Glomerular visceral epithelial cell (primary cell): ENCODE results near the gene TOMM20.

Experiments used
- DNase-seq: peaks from one replicate; pipeline ENCODE4 v3.0.0-alpha.2; 2016; ENCODE audit errors: extremely low spot score

The TOMM20 gene

DNA sequence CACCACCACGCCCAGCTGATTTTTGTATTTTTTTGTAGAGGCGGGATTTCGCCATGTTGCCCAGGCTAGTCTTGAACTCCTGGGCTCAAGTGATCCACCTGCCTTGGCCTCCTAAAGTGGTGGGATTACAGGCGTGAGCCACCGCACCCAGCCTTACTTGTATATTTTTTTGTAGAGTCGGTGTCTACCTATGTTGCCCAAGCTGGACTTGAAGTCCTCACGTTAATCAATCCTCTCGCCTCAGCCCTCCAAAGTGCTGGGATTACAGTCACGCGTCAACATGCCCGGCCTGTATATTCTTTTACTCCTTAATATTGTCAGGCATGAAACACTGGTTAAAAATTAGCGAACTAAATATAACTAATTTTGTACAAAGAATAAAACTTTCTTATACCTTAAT, 5.5 kb upstream of the TOMM20 start:
- no peak for DNase-seq

DNA sequence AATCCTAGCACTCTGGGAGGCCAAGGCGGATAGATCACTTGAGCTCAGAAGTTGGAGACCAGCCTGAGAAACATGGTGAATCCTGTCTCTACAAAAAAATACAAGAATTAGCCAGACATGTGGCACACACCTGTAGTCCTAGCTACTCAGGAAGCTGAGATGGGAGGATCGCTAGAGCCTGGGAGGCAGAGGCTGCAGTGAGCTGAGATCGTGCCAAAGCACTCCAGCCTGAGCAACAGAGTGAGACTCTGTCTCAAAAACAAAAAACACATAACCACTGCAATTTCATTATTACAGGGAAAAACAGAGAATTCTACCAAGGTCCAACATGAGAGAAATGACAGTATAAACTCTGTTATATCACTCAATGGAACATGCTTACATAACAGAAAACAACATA, 4.4 kb upstream of the TOMM20 start:
- DNase-seq, result no peak

DNA sequence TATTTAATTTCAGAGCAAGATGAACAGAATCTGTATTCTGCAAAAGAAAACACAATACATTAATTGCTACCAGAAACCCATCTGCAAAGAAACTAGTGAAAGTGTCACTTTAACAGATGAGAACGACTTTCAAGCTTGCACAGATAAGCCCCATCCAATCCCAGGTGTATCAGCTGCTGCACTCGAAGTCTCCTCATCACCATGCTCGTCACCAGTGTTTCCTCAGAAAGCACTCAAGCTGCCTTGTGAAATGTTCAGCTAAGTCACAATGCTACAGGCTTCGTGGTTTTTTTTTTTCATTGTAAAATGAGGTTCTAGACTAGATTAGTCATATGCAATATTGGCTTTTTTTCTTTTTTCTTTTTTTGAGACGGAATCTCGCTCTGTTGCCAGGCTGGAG, 3.3 kb upstream of the TOMM20 start:
- DNase-seq, result no peak

DNA sequence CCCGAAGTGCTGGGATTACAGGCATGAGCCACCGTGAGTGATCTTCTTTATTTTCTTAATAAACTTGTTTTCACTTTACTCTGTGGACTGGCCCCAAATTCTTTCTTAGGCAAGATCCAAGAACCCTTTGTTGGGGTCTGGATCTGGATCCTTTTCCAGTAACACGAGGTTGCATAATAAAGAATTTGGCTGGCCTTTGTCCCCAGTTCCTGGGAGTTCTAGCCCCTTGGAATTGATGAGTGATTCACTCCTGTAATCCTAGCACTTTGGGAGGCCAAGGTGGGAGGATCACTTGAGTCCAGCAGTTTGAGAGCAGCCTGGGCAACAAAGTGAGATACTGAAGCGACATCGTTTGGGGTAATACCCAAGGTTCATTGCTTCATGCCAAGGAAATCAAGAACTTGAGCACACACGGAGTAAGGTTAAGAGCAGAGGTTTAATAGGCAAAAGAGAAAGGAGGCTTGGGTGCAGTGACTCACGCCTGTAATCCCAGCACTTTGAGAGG, 2.2 kb upstream of the TOMM20 start:
- no peak for DNase-seq

DNA sequence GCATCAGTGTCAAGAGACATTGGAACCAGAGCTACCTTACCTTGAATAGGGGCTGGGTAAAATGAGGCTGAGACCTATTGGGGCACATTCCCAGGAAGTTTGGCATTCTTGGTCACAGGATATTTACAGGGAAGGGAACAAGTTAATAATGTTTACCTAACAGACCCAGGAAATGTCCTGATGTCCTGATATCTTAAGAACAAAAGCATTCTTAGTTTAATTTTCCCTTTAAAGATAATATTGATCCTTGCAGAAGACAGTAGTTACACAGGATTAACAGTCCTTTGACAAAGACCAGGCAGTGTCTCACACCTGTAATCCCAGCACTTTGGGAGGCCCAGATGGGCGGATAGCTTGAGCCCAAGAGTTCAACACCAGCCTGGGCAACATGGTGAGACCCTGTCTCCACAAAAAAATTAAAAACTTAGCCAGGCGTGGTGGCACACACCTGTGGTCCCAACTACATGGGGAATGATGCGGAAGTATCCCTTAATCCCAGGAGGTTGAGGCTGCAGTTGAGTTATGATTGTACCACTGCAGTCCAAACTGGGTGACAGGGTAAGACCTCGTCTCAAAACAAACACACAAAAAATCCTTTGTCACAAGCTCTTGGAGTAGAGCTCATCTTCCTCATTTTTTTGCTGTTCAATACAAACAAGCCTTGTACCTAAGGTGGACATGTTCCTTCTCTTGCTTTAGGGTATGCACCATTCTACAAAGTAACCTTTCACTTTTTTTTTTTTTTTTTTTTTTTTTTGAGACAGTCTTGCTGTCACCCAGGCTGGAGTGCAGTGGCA, 1.3 kb upstream of the TOMM20 start:
- DNase-seq, result no peak

DNA sequence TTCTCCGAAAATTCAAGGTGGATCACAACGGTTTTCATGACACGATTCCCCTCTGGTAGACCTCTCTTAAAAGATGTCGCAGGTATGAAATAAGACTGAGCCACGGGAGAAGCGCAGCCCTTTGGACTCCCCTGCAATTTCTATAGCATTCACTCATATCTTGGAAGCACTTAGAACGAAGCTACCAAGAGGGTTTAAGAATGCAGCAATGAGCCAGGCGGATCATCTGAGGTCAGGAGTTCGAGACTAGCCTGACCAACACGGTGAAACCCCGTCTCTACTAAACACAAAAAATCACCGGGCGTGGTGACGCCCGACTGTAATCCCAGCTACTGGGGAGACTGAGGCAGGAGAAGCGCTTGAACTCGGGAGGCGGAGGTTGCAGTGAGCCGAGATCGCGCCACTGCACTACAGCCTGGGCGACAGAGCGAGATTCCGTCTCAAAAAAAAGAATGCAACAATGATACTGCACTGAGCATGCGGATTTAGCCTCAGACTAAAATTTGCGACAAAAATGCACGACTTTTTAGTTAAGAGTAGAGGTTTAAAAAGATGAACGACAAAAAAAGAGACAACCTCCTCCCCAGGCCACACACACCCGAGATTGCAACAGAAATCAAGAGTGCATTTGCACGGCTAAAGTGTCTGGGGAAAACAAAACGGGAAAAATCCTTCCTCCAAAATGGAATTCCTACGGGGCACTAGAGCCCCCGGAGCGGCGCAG, 743 bp downstream of the TOMM20 start:
- DNase-seq, result peak; percentile 26

DNA sequence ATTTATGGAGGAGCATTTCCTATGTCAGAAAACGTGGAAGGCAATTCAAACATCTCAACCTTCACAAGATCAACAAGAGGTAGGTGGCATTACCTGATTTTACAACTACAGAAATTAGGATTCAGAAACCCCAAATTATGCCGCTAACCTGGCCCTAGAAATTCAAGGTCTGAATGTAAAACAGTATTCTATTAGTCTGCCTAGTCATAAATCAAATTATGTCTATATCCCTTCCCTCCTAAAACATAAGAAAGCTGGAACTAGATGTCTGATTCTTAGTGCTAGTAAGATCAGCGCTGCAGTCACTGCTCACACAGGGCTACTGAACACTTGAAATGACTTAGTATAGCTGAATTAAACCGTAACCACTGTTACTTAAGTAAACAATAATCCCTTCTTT, 1.4 kb downstream of the TOMM20 start:
- DNase-seq, result no peak

DNA sequence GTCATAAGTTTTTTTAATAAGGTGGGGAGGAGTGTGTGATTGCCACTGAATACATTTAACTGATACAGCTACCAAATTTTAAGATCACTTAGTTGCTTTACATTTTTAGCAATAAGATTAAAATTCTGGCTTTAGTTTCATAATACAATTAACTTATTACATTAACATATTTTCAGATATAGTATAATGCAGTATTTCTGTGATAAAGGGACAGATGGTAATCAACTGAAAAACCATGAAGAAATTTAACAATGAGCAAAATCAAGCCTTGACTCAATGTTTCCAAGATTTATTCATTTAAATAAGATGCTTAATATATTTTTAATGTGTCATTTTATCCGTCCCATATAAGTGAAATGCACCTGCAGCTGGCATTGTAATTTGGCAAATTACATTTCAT, 4.0 kb downstream of the TOMM20 start:
- no peak for DNase-seq

DNA sequence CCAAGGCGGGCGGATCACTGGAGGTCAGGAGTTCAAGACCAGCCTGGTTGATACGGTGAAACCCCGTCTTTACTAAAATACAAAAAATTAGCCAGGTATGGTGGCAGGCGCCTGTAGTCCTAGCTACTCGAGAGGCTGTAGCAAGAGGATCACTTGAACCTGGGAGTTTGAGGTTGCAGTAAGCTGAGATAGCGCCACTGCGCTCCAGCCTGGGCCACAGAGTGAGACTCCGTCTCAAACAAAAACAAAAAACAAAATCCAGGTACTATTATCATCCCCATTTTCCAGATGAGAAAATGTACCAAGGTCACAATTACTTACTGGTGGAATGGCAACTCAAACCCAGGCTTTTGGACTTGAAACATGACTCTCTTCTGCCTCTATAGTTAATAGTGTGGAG, 4.5 kb downstream of the TOMM20 start:
- no peak for DNase-seq

DNA sequence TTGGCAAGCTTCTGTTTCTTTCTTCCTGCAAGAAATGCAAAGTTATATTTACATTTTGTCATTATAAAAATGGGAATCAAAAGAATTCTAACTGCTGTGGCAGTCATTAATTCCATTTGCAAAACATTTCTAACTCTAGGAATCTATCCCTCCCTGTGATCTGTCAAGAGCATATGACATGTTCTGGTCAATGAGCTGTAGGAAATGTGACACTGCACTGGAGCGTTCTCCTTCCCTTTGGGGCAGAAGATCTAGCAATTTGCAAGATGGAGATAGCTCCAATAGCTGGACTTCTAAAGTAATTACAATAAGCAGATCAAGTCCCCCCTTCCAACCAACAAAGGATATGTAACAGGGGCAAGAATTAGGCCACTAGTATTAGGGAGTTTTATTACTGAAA, 6.3 kb downstream of the TOMM20 start:
- no peak for DNase-seq

DNA sequence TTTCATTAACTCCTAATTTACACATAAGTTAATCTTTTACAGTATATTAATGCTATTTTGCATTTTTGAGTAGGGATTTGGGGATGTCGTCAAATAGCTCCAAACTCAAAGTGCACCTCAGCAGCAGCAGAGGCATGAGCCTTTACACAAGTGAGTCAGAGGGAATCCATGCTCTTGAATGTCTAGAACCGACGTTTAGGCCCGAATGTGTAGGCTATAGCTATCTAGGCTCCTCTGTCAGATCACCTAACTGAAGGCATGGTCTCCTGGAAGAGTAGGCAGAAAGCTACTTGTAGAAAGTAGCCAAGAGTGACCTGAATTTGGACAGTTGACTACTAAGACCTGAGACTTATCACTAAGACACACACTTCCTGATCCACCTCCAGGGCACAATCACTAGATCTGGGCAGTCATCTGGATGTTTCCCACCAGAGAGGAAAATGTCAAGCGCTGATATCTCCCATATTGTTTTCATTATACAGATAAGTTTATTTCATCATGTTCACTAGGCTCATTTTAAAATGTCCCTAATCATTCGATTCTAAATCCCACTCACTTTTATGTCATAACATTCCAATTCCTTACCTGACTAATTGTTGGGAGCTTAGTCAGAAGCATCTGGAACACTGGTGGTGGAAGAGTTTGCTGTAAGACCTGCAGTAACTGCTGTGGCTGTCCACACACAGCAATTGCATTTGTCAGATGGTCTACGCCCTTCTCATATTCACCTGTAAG, 15.3 kb downstream of the TOMM20 start:
- no peak for DNase-seq

DNA sequence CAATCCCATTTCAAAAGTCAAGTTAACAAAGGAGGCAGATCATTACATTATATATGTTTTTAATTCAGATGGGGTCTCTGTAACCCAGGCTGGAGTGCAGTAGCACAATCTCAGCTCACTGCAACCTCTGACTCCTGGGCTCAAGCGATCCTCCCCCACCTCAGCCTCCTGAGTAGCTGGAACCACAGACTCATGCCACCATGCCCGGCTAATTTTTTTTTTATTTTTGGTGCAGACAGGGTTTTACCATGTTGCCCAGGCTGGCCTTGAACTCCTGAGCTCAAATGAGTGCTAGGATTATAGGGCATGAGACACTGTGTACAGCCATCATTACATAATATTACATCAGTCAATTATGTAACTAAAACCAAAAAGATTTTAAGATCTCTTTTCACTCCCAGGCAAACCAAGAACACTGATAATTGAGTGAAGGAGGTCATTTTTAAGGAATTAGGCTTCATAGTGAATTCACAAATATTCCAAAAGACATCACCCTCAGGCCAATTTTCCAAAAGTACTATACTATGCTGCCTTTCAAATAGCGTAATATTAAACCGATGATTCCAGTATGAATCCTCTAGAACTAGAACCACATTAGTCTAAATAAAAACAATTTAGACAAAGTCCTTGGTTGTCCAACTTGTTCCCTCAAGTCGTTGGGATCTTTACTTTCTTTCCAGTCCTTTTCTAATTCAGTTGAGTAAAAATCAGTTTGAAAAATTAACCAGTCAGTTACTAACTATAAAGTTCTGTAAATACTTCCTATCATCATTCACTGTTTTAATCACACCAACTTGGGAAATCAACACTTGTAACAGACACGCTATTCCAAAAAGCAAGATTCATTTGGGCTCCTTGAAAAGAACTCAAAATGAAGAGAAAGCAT, 16.1 kb downstream of the TOMM20 start:
- no peak for DNase-seq

DNA sequence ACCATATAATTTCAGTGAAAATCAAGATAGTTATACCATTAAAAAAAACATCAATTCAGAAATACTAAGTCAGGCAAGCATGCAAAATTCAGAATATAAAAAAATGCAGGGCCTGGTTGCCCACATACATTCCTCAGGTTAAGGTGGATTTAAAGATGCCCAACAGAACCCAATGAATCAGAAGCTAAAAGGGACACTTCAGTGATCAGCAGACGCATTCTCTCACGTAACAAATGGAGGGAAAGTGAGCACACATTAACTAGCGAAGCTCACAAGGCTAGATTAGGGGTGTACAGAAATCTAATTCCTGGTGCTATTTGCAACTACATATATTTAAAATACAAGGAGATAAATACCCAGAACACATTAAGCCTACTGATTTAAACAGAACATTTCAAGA, 17.5 kb downstream of the TOMM20 start:
- peak; percentile 76 for DNase-seq

DNA sequence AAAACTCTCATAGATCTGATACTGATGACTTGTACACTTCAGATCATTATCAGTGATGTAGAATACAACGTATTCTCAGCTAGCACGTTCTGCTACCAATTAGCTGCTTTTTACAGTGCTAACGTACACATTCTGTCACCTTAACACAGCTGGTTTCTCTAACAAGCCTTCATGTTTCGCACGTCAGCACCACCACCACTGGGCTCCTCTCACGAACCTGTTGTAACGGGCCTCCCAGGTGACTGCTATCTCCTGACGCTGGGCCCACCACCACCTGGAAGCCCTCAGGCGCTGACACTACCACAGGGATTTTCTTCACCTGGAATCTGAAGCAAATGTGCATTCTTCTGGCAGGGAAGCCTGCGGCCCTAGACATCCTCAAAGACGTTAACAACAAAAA, 19.8 kb downstream of the TOMM20 start:
- DNase-seq, result no peak

DNA sequence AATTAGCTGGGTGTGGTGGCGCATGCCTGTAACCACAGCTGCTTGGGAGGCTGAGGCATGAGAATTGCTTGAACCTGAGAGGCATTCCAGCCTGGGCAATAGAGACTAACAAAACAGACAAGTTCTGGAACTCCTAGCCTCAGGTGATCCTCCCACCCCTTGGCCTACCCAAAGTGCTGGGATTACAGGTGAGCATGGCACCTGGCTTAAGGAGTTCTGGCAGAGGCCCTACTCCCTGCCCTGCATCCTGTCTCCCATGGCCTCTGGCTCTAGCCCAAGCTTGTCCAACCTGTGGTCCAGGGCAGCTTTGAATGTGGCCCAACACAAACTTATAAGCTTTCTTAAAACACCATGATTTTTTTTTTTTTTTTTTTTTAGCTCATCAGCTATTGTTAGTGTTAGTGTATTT, 20.4 kb downstream of the TOMM20 start:
- no peak for DNase-seq

DNA sequence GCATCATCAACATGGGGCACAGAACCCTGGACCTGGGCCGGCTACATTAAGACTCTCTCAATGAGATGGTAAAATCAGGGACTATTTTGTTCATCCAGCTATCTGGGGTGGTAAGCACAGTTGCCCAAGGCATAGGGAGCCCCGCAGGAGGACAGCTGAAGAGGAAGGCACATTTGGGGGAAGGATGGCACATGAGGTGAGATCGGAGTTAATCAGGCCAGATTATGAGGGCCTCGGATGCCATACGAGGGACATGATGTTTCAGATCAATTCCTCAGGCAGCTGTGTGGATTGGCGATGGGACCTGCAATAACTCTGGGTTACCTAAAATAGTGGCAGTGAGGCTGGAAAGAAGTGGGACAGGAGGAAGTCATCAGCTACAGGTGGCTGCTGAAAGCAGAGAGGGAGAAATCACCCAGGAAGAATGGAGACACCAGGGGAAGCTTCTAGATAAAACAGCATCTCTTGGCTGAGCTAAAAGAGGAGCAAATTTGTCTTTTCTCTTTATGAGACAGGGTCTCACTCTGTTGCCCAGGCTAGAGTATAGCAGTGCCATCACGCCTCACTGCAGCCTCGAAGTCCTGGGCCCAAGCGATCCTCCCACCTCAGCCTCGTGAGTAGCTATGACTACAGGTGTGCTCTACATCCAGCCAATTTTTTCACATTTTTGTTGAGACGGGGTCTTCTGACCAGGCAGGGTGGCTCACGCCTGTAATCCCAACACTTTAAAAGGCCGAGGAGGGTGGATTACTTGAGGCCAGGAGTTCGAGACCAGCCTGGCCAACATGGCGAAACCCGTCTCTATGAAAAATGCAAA, 21.1 kb downstream of the TOMM20 start:
- no peak for DNase-seq

DNA sequence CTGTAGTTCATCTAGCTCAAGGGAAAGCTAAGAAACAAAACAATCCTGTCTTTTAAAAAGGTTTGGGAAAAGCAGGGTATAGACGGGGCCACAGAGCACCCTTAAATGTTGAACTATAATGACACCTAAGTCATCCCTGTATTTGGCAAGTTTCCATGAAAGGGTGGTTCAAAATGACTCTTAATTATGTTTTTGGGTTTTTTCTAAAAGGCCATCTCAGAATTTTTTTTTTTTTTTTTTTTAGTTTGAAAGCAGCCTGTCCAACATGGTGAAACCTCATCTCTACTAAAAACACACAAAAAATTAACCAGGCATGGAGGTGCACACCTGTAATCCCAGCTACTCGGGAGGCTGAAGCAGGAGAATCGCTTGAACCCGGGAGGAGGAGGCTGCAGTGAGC, 22.2 kb downstream of the TOMM20 start:
- no peak for DNase-seq

DNA sequence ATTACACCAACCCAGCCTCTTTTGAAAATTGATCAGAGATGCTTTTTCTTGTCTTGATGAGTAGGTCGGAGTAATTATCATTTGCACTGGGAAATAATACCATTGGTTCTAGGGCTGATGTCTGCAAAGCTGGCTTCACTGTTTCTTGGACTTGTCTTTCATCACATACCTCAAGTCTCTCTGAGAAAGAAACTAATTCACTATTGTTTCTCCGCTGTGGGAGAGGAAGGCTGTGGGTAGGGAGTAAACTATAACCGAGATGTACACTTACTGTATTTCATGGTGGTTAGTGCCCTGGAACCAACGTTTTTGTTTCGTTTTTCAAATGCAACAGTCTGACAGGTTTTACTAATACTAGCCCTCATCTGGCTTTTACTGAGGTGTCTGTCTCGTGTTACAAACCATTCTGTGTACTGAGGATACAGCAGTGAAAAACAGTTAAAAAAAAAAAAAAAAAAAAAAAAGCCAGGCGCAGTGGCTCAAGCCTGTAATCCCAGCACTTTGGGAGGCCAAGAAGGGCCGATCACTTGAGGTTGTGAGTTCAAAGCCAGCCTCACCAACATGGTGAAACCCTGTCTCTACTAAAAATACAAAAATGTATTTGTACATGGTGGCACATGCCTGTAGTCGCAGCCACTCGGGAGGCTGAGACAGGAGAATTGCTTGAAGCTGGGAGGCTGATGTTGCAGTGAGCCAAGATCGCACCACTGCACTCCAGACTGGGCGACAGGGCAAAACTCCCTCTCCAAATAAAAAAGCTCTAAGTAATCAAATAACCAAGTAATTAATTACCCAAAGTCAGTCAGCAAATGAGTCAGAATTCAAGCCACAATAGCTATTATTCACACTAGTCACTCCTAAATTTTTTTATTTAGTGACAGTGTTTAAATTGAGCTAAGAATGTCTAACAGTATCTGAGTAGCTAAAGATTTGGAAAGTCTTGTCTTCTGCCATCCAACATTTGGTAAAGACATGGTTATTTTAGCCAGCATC, 23.3 kb downstream of the TOMM20 start:
- DNase-seq, result no peak

DNA sequence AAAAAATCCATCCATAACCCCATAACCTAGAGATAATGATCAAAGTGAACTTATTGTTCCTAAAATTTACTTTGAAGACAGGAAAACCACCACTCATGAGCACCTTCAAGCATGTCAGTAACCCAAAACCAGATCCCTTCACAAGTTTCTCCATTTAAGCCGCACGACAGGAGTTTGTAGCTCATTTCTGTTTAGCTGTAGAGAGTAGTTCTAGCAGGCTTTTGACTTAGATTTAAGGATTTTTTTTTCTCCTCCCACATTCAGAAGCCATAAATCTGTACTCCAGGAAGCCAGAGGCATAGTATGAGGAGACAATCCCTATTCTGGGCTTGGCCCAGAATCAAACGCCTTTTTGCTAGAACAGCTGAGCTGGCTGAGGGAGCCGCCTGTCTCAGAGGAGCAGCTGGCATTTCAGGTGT, 25.6 kb downstream of the TOMM20 start:
- DNase-seq, result no peak

DNA sequence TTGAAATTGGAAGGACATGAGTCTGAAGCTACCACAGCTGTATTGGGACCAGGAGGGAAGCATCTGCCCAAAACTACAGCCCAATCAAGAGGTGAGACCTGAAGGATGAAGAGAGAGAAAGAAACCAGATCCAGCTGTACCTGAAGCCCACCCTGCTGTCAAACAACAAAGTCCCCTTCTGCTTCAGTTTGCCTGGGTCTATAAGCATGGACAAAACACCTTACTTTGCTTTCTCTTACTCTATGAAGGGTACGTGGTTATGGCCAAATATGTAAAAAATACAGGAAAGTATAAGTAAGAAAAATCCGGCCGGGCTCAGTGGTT, 26.4 kb downstream of the TOMM20 start:
- no peak for DNase-seq
